ENCODE data around the gene UBE2Q2. TPM values are rescaled to one million over a fixed set of nuclear protein-coding genes. Genes with fewer than 3 reads are reported as not detected.

Gene UBE2Q2
- polyA plus RNA-seq, 1 donor from 2014 or later = 83.8 TPM

- Histone ChIP-seq H4K20me1 (ENCODE audit: insufficient read depth) (no peaks in the 10 kb centered on the region), H3K9me3 (ENCODE audit: low read length) (no peaks in the 10 kb centered on the region), H3K36me3 (ENCODE audit: insufficient read depth, low read length) (no peaks in the 10 kb centered on the region), H3F3A (ENCODE audit: insufficient read depth, low read length, poor library complexity, severe bottlenecking) (no peaks in the 10 kb centered on the region), H3K9ac (ENCODE audit: low read length) (no peak overlapping the region), H3K27ac (ENCODE audit: low read length) (no peak overlapping the region), H3K4me3 (ENCODE audit: low read length) (no peak overlapping the region), H3K79me2 (replicated peaks; ENCODE audit: insufficient read depth, low read length) (peaks cover 3% of the 10 kb centered on the region), H3K27me3 (ENCODE audit: insufficient read depth, low read depth, low read length) (no peaks in the 10 kb centered on the region), H3K9me2 (ENCODE audit: insufficient read depth, low read length) (no peaks in the 10 kb centered on the region), H3K4me2 (ENCODE audit: low read length) (no peak overlapping the region), H2AFZ (ENCODE audit: low read depth, low read length) (no peak overlapping the region)
- TF ChIP-seq POLR2AphosphoS5 (IDR thresholded peaks at IDR 0.05) = no peak
Observed at GRCh38 chr15:75924576-75924975, 81.3 kb downstream of the UBE2Q2 start.

- Histone ChIP-seq H3K36me3 (ENCODE audit: insufficient read depth, low read length) (no peaks in the 10 kb centered on the region), H3K4me2 (ENCODE audit: low read length) (no peak overlapping the region), H3K79me2 (replicated peaks; ENCODE audit: insufficient read depth, low read length) (peaks cover 3% of the 10 kb centered on the region), H3F3A (ENCODE audit: insufficient read depth, low read length, poor library complexity, severe bottlenecking) (no peaks in the 10 kb centered on the region), H3K4me3 (ENCODE audit: low read length) (no peak overlapping the region), H2AFZ (ENCODE audit: low read depth, low read length) (no peak overlapping the region), H3K9ac (ENCODE audit: low read length) (no peak overlapping the region), H3K9me2 (ENCODE audit: insufficient read depth, low read length) (no peaks in the 10 kb centered on the region), H3K9me3 (ENCODE audit: low read length) (no peaks in the 10 kb centered on the region), H4K20me1 (ENCODE audit: insufficient read depth) (no peaks in the 10 kb centered on the region), H3K27ac (ENCODE audit: low read length) (no peak overlapping the region), H3K27me3 (ENCODE audit: insufficient read depth, low read depth, low read length) (no peaks in the 10 kb centered on the region)
- TF ChIP-seq EP300 (conservative IDR thresholded peaks at IDR 0.05; ENCODE audit: poor library complexity, severe bottlenecking) (no peak), REST (IDR thresholded peaks at IDR 0.05; ENCODE audit: borderline replicate concordance) (no peak), CTCF (IDR thresholded peaks at IDR 0.05; ENCODE audit: poor library complexity, severe bottlenecking) (no peak), TAF1 (IDR thresholded peaks at IDR 0.05; ENCODE audit: low read depth) (no peak), EZH2 (IDR thresholded peaks at IDR 0.05; ENCODE audit: borderline replicate concordance, insufficient read depth, low read length, poor library complexity, severe bottlenecking) (no peak), SMC3 (conservative IDR thresholded peaks at IDR 0.05; ENCODE audit: poor library complexity) (no peak), MXI1 (conservative IDR thresholded peaks at IDR 0.05; ENCODE audit: poor library complexity, severe bottlenecking) (no peak), RAD21 (conservative IDR thresholded peaks at IDR 0.05) (no peak), POLR2AphosphoS5 (IDR thresholded peaks at IDR 0.05) (no peak)
Observed at GRCh38 chr15:75925440-75925839, 82.2 kb downstream of the UBE2Q2 start.

- Histone ChIP-seq H3K9me3 (ENCODE audit: low read length) (no peaks in the 10 kb centered on the region), H3K27me3 (ENCODE audit: insufficient read depth, low read depth, low read length) (no peaks in the 10 kb centered on the region), H3K9ac (ENCODE audit: low read length) (no peak overlapping the region), H3F3A (ENCODE audit: insufficient read depth, low read length, poor library complexity, severe bottlenecking) (no peaks in the 10 kb centered on the region), H3K4me2 (ENCODE audit: low read length) (no peak overlapping the region), H3K4me3 (ENCODE audit: low read length) (no peak overlapping the region), H4K20me1 (ENCODE audit: insufficient read depth) (no peaks in the 10 kb centered on the region), H2AFZ (ENCODE audit: low read depth, low read length) (no peak overlapping the region), H3K36me3 (ENCODE audit: insufficient read depth, low read length) (no peaks in the 10 kb centered on the region), H3K27ac (ENCODE audit: low read length) (no peak overlapping the region), H3K9me2 (ENCODE audit: insufficient read depth, low read length) (no peaks in the 10 kb centered on the region), H3K79me2 (replicated peaks; ENCODE audit: insufficient read depth, low read length) (peaks cover 3% of the 10 kb centered on the region)
- no peak for TF ChIP-seq EZH2 (IDR thresholded peaks at IDR 0.05; ENCODE audit: borderline replicate concordance, insufficient read depth, low read length, poor library complexity, severe bottlenecking)
- TF ChIP-seq CTCF (IDR thresholded peaks at IDR 0.05; ENCODE audit: poor library complexity, severe bottlenecking) = no peak
- no peak for TF ChIP-seq MXI1 (conservative IDR thresholded peaks at IDR 0.05; ENCODE audit: poor library complexity, severe bottlenecking)
- TF ChIP-seq POLR2AphosphoS5 (IDR thresholded peaks at IDR 0.05) = no peak
- TF ChIP-seq EP300 (conservative IDR thresholded peaks at IDR 0.05; ENCODE audit: poor library complexity, severe bottlenecking) = no peak
- no peak for TF ChIP-seq TAF1 (IDR thresholded peaks at IDR 0.05; ENCODE audit: low read depth)
- TF ChIP-seq SMC3 (conservative IDR thresholded peaks at IDR 0.05; ENCODE audit: poor library complexity) = no peak
- TF ChIP-seq REST (IDR thresholded peaks at IDR 0.05; ENCODE audit: borderline replicate concordance) = no peak
- no peak for TF ChIP-seq RAD21 (conservative IDR thresholded peaks at IDR 0.05)
Observed at GRCh38 chr15:75926931-75927330, 83.7 kb downstream of the UBE2Q2 start.
